AG08395 (cell line): Measurements from ENCODE around the gene AFAP1L2.

Experiments used
- DNase-seq: peaks from one replicate; pipeline ENCODE4 v3.0.0; 2012; ENCODE audit warnings: mixed read lengths, low spot score

The AFAP1L2 gene

GRCh38 chr10:114288424-114289095 is 115.7 kb downstream of the AFAP1L2 start:
- no peak for DNase-seq

- DNase-seq, result no peak
Measured at GRCh38 chr10:114286921-114287320, 117.4 kb downstream of the AFAP1L2 start.

DNA sequence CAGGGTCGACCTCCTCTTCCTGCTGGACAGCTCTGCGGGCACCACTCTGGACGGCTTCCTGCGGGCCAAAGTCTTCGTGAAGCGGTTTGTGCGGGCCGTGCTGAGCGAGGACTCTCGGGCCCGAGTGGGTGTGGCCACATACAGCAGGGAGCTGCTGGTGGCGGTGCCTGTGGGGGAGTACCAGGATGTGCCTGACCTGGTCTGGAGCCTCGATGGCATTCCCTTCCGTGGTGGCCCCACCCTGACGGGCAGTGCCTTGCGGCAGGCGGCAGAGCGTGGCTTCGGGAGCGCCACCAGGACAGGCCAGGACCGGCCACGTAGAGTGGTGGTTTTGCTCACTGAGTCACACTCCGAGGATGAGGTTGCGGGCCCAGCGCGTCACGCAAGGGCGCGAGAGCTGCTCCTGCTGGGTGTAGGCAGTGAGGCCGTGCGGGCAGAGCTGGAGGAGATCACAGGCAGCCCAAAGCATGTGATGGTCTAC is 118.3 kb downstream of the AFAP1L2 start:
- DNase-seq, result no peak

- DNase-seq, result no peak
Measured at GRCh38 chr10:114284346-114285071, 119.8 kb downstream of the AFAP1L2 start.

- no peak for DNase-seq
Measured at GRCh38 chr10:114283535-114284234, 120.6 kb downstream of the AFAP1L2 start.

- no peak for DNase-seq
Measured at GRCh38 chr10:114283091-114283490, 121.2 kb downstream of the AFAP1L2 start.

DNA sequence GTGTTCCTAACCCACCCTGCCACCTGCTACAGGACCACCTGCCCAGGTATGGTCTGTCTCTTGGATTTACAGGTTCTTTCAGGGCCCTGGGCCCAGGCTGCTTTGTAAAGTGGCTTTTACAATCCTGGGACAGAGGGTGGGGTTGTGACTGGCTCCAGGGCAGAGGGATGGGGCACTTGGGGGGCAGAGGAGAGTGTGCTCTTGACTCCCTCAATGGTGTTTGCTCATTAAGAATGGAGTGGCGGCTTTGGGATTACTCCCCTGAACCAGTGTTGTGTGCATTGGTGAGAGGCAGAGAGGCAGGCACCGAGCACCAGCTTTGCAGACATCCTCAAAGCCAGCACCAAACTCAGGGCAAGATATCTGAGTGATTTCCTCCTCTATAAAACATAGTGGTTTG is 121.8 kb downstream of the AFAP1L2 start:
- no peak for DNase-seq

DNA sequence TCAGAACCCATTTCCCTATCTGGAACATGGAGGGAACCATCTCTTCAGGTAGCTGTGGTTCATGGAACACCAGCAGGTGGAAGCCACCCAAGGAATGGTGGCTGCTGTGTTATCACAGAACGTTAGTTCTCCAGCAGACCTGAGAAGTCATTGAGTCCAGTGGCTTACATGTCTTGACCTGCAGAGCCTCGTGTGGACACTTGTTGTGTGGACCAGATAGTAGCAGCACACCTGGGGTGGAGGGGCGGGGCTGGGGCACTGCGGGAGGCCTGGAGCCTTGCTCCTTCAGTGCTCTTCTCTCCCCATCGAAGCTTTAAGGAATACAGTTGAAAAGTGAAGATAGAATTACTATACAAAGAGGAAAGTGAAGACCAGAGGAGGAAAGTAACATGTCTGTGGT is 122.8 kb downstream of the AFAP1L2 start:
- no peak for DNase-seq

DNA sequence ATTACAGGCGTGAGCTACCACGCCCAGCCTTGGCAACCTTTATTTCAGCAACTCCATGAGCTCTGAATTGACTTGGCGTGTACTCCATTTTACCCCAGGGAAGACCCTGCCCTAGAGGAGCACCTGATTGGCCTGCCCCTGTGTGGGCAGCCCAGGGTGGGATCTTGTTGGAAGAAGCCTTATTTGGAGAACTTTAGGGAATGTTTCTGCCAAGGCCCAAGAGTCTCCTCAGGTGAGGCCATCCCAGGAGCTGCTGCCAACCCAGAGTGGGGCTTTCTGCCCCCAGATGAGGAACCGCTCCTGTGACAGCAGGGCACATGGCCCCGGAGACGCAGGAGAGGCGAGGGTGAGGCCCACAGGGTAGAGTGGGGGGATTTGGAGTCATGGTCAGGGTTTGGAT is 123.3 kb downstream of the AFAP1L2 start:
- no peak for DNase-seq

DNA sequence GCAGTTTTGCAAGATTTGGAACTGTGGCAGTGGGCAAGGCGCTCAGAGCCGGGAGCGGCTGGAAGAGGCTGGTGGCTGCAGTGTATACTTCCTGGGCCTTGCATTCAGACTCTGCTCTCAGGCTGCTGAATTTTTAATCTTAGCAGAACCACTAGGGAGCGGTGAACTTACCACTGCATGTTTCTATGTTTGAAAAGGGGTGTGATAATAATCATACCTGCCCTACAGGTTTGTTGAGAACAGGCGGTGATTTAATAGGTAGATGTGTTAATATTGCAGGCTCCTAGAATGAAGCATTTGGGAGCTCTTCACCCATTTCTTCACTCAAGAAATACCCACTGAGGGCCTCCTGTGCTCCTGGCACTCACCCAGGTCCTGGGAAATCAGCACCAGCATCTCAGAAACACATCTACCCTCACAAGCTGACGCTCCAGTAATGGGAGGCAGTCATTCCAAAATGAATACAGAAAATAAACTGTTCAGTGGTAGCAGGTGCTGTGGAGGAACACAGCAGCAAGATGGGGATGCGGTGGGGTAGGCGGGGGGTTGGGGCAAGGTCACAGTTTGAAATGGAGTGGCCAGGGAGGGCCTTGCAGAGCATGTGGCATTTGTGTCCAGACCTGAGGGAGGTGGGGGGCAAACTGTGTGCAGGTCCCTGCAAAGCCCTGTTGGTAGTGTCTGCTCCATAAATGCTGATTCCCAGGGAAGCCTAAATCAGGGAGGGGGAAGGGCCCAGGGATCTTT is 124.2 kb downstream of the AFAP1L2 start:
- DNase-seq, result no peak

DNA sequence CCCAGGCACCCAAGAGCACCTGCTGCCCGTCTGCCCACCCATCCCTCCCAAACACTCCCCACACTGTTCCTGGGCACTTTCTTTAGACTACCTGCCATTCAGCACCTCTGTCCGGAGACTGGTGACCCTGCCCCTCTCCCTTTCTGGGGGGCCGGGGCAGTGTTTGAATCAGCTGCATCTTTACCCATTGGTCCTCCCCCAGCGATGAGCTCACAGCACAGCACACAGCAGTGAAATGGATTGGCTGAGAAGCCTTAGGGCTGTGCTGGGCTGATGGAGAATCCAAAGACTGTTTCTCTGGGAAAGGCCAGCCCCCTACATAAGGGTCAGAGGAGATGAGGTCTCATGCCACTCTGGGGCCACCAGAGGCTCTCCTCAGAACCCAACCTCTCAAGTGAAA is 125.0 kb downstream of the AFAP1L2 start:
- DNase-seq, result no peak

DNA sequence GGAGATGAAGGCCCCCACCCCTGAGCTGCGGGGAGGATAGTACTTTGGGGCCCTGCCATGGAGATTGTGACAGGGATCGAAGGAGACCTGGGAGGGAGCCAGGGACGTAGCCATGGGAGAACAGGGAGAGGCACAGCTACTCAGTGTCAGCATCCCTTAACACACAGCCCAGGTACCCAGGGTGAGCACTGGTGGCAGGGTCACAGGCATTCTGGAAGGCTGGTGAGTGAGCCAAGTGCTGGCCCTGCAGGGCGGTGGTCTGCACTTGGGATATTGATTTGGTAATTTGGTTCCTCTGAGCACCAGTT is 125.5 kb downstream of the AFAP1L2 start:
- DNase-seq, result no peak

- DNase-seq, result no peak
Measured at GRCh38 chr10:114278140-114278883, 126.0 kb downstream of the AFAP1L2 start.

- no peak for DNase-seq
Measured at GRCh38 chr10:114276671-114277070, 127.6 kb downstream of the AFAP1L2 start.

GRCh38 chr10:114276066-114276465 is 128.2 kb downstream of the AFAP1L2 start:
- no peak for DNase-seq

DNA sequence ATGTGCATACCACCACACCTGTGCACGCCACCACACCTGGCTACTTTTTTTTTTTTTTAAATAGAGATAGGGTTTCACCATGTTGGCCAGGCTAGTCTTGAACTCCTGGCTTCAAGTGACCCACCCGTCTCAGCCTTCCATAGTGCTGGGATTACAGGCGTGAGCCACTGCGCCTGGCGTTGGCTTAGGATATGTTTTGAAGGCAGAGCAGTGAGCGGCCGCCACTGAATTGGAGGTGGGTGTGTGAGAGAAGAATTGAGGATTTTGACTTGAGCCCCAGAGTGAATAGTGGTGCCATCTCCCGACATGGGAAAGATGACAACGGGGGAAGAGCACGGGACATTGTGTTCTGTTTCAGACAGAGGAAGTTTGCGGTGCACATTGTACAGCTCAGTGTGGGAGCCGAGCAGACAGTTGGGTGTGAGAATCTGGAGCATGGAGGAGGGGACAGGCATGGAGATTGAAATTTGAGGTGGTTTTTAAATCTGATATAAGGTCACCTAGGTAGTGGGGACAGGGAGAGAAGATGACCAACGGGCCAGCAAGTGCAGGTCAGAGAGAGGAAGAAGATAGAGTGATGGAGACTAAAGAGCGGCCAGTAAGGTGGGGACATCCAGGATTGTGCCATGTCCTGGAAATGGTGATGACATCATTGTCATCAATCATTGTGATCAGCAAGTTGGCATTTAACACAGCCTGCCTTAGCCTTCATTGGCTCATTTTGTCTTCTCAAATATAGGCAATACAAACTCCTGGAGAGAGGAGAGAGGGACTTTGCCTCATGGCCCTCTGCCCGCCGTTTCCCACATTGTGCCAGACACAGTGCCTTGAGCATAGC is 129.5 kb downstream of the AFAP1L2 start:
- DNase-seq, result no peak

GRCh38 chr10:114273910-114274309 is 130.4 kb downstream of the AFAP1L2 start:
- DNase-seq, result no peak

DNA sequence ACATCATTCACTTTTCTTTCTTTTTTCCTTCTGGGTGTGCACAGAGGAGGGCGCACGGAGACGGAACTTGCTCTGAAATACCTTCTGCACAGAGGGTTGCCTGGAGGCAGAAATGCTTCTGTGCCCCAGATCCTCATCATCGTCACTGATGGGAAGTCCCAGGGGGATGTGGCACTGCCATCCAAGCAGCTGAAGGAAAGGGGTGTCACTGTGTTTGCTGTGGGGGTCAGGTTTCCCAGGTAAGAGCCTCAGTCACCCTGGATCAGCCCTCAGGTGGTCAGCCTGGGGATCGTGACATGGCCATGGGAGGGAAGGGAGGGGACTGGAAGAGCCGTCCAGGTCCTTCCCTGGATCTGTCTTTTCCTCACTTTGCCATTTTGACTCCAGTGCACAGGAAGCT is 131.6 kb downstream of the AFAP1L2 start:
- DNase-seq, result no peak

GRCh38 chr10:114271779-114272167 is 132.5 kb downstream of the AFAP1L2 start:
- DNase-seq, result peak; percentile 93

GRCh38 chr10:114271075-114271778 is 133.1 kb downstream of the AFAP1L2 start:
- no peak for DNase-seq
